Midbrain (tissue), 1 donor: Measurements from ENCODE around the gene PTK7.
A peak's percentile ranks its signal among the peaks of the same experiment; 100 is the strongest.
"Not testable (repeated sequence)": the region's sequence is repeated elsewhere in the genome, so short reads cannot be mapped to it uniquely, and the experiment has no call there.

ENCODE experiments used
- DNase-seq: peaks from one replicate; lab custom pipeline; 2025; lab: John Stamatoyannopoulos, UW

Gene PTK7

DNA sequence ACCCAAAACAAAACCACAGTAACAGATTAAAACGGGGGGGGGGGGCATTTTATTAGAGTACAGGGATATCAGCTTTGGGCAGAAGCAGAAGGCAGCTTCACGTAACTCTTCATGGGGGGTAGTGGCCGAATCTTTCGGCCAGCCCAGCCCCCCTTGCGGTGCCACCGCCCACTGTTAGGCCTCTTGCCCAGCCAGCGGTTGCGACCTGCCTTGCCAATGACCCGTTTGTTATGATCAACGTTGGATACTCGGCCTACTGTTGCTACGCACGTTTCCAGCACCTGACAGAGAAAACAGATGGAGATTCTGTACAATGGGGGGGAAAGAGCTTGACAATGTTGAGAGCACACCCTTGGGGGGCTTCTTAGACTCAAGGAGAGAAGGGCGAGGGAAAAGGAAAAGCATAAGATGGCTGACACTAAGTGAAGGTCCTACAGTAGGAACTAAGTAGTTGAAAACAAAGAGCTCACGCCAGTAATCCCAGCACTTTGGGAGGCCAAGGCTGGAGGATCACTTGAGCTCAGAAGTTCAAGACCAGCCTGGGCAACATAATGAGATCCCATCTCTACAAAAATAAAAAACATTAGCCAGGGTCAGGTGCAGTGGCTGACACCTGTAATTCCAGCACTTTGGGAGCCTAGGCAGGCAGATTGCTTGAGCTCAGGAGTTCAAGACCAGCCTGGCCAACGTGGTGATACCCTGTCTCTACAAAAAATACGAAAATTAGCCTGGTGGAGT, 21.7 kb upstream of the PTK7 start:
- no peak for DNase-seq

DNA sequence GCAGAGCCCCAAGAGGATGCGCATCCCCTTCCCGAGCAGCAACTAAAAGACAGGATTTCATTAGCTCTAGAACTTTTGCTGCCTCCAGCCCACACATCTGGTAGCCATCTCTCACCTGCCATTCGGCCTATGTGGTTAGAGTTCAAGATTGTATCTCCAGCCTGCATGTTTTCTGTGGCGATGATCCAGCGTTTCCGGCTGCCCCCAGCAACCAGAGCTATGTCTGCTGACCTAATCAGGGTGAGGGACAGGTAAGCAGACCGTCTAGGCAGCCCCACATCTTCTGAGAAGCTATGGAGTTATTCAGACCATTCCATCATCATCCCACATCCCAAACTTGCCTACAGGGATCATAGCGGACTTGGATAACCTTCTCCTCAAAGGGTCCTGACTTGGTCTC, 20.1 kb upstream of the PTK7 start:
- DNase-seq: no peak

DNA sequence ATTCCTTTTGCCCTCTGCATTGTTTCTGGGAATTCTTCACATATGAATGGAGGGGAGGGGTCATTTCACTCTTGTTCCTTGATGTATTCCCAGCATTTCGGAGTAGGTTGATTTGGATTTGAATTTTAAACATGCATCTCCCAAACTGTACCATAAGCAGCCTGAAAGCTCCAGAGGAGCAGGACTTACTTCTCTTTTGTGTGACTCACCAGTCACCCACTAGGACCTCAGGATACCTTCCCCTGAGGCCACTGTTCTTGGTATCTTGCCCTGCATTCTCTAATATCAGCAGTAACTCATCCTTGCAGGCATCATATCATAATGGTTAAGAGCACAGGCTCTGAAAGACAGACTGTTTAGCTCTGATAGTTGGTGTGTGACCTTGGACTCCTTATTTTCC, 17.6 kb upstream of the PTK7 start:
- no peak for DNase-seq

DNA sequence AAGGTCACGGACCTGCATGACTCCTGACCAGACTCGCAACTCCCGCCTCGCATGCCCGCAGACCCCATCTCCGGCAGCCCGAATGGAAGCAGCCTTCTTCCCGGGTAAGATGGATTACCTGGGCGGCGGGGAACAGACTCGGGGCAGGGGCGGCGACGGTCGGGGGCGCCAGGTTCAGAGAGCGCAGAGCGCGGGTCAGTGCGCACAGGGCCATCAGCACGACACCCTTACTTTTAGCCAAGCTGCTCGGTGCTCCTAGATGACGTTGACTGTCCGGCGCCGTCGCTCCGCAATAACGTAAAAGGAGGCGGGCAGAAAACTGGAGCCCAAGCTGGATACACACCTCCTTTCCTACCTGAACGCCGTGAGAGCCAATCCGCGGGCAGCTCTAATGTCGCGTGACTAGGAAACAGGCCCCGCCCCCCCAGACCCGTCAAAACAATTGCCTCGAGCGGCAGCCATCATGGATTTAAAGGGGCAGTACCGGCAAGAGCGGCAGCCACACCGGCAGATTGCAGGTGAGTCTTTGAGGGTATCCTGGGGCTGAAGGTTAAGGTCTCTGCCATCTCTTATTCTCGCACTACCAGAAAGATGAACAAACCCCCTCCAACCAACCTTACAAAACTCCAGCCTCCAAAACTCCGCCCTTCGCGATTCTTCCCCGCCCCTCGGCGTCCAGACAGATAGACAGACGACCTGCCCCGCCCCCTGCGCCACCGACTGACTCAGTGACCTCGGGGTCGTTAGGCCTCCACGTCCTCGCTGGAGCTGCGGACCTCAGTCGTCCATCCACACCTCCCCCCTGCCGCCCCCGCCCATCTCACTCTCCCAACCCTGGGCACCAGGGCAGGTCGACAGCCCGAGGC, 16.7 kb upstream of the PTK7 start, which contains the start of the genes KLC4 and MRPL2:
TSS of gene KLC4 (plus strand) at position 464 of the 866 bp plus-strand sequence. CDS start 1,705 bp downstream, outside the sequence.
TSS of gene MRPL2 (minus strand) at position 267 of the 866 bp plus-strand sequence. CDS start at position 214, 53 bp downstream.
- DNase-seq: peak; percentile 100

DNA sequence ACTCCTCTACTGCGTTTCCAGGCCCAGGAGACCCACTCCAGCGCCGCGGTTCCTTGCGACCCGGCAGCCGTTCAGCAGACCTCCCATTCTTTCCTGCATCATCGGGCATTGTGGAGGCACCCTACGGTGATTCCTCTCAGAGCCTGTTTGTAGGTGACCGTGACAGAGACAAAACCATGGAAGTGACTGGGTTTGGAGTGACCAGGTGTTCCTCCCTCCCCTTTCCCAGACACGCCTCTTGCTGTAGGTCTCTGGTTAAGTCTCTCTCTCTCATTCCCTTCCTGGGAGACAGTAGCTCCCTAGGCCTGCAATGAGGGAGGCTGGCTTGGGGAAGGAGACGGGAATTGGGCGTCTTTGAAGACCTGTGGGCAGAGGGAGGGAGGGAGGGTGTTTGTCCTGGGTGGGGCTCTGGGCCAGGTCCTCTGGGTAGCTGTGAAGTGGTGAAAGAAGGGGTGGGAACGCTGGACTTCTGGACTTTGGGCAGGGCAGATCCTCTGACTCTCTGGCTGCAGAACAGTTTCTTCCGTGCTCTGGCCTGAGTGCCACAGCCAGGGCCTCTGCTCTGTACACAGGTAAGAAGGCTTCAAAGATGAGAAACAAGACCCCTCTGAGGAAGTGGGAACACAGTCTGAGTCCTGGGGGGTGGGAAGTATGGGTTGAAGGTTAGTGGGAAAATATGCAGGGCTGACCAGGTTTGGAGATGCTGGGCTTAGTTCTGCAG, 15.9 kb upstream of the PTK7 start:
- DNase-seq: no peak

DNA sequence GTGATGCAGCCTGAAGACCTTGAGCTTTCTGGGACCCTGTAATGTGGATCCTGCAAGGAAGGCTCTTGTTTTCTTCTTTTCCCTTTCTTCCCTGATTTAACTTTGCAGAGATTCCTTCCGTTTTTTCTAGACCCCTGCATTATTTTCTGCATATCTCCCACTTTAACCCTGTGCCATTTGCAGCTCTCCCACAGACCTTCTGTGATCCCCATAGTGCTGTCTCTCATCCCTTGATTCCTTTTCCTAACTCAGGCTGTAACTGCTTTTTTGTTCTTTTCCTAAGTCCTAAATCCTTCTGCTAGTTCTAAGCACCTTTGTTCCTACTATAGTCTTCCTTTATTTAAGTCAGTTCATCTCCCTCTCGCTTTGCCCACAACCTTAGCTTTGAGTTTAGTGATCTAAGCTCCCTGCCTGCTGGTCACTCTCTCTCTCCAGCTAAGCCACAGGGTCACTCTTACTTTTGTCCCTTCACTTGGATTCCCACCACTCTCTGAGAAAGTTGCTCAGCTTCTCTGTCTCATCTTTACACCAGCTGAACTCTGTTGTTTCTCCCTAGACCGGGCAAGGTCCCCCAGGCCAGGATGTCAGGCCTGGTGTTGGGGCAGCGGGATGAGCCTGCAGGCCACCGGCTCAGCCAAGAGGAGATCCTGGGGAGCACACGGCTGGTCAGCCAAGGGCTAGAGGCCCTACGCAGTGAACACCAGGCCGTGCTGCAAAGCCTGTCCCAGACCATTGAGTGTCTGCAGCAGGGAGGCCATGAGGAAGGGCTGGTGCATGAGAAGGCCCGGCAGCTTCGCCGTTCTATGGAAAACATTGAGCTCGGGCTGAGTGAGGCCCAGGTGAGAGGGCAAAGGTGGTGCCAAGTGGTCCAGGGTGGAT, 15.1 kb upstream of the PTK7 start:
- DNase-seq: no peak

DNA sequence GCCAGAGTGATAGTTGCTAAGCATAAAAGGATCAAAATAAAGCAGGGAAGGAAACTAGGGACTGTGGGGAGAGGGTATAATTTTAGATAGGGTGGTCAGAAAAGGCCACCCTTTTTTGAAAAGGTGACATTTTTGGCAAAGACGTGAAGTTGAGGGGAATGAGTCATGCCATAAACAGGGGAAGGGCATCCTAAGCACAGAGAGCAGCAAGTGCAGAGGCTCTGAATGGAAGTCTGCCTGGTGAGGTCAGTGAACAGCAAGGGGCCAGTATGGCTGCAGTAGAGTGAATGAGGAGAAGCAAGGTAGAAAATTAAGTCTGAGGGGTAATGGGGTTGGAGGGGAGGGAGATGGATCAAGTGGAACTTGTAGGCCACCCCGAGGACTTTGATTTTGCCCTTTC, 14.3 kb upstream of the PTK7 start:
- no peak for DNase-seq

DNA sequence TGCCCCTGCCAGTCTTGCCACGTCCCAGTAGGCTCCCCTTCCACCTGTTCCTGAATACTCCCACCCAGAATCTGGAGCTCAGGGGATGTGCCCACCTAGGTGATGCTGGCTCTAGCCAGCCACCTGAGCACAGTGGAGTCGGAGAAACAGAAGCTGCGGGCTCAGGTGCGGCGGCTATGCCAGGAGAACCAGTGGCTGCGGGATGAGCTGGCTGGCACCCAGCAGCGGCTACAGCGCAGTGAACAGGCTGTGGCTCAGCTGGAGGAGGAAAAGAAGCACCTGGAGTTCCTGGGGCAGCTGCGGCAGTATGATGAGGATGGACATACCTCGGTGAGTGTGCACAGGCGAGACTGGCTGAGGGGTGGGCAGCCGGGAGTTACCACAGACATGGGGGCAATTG, 13.3 kb upstream of the PTK7 start:
- no peak for DNase-seq

DNA sequence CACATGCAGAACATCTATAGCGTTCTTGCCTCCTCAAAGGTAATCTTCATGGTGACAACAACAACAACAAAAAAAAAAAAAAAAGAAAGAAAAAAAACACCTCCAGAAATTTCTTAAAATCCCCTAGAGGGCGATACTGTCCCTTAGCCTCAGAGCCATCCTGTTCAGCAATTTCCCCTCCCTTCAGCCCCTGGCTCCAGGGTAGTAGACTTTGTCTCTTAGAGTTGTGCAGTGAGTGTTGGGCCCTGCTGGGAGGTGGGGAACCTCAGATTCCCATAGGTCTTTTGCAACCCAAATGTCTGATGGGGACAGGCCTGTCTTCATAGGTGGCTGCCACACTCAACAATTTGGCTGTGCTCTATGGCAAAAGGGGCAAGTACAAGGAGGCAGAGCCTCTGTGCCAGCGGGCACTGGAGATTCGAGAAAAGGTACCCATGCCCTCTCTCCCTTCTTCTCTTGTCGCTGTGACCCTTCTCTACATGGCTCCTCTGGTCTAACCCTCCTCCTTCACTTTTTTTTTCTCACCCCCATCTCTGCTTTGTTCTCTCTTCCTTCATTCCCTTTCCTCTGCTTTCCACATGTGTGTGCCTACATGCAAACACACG, 6.0 kb upstream of the PTK7 start:
- no peak for DNase-seq

DNA sequence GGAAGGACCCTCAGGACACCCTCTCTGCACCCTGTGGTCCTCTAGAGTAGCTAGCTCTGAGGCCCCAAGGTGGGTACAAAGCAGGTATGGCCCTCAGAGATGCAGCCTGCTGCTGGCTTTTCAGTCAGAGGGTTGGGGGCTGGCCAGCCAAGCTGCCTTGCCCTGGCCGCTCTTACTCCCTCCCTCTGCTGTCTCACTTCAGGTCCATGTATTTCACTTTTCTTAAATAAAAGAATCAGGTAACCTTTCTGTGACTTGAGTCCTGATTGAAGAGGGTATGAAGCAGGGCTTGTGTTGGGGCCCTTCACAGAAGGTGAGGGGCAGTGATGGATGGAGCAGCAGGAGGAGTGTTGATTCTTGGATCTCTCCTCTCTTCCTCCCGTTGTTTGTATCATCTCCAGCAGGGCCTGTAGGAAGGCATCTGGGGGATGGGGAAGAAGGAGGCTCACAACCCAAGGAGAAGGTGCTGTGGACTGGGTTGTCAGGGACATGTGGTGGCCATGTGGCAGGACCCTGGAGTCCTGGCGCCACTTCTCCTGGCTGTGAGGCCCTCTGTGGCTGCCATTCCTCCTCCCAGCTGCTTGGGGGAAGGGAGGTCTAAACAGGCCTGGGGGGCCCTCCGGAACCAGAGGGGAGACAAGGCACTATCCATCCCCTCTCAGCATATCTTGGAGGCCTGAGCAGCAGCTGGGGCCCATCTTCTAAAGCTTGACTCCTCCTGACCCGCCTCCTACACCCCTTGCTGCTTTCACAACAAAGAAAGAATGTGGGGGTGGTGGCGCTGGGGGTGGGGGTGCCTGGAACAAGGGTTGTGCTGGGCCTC, 1.1 kb upstream of the PTK7 start:
- no peak for DNase-seq

DNA sequence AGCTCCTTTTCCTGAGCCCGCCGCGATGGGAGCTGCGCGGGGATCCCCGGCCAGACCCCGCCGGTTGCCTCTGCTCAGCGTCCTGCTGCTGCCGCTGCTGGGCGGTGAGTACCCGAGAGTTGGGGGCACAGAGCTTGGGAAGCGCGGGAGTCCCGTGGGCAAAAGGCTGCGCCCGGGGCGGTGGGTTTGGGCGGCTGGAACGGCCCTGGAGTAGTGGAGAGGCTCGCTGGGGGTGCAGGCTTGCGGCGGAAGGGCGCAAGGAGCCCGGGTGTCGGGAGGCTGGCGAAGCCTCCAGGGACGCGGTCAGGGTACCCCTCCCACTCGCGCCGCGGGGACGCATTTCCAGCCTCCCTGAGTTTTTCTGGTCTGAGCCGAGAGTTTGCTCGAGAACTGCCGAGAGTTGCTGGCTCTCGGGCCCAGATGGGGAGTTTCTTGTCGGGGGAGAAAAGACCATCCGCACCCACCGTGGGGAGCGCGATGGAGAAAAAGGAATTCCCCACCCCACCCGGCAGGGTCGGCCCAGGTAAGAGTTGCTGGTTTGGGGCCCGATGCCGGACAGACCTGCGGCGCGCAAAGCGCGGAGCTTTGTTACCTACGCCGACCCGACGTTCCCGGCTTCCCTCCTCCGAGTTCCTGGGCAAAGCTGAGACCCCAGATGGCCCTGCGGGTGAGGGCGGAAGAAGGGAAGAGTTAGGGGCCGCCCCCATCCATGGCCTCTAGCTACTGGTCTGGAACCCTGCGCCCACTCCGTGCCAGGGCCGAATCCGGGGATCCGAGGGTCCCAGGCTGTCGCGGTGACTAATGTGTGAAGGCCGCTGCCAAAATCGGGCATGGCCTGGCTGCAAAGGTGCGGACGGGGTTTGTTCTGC, 584 bp downstream of the PTK7 start:
- no peak for DNase-seq

DNA sequence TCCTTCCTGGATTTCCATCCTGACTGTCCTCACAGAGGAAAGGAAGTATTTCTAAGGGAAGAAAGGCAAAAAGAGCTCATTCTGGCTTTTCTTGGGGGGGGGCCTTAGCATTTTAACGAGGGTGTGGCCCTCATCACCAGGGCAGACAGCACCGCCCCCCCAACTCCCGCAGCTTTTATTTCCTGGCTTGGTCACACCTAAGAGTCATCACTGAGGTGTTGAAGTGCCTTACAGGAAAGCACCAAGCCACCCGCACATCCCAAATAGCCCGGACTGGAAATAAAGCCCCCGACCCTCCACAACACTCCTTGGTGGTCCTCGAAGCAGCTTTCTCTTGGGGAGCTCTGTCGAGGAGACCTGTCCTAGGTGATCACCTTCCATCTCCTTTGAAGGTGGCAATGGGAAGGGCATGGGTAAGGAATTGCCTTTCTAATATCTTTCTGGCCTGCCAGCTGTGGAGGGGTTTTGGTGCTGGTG, 1.3 kb downstream of the PTK7 start:
- no peak for DNase-seq

DNA sequence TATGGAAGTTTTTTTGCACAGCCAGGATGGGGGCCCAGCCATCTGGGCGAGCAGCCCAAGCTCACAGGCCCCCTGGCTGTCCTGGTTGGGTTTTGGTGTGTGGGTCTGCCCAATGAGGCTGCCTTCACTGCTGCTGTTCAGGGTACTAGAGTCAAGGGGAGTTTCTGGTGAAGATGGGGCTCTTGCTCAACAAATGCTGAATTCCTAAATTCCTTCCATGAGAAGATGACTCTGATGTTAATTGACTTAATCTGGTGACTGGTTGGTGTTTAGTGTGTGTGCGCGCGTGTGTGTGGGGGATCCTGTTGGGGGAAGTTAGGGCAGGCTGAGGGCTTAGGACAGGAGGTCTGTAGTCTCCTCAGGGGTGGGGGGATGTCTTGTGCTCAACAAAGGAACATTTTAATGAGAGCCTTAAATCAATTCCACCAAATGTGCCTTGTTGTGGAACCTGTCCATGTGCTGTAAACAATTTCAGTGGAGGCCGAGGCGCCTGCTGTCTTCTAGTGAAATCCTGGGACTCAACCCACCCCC, 1.9 kb downstream of the PTK7 start:
- no peak for DNase-seq

DNA sequence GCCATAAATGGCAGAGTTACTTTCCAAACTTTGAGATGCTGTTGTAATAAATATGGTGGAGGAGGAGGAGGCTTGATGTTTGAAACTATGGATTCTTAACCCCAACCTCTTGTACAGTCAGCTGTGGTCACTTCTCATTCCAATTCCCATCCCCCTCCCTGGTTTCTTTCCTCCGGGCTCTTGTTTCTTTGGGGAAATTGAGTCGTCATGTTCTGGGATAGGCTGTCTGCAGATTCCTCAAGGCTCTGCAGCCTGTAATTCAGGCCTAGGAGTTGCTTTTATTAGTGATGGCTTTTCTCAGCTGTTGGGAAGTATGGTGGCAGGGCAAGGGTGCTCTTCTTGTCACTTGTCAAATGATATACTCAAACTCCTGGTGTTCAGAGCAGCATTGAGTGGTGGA, 2.6 kb downstream of the PTK7 start:
- DNase-seq: no peak

DNA sequence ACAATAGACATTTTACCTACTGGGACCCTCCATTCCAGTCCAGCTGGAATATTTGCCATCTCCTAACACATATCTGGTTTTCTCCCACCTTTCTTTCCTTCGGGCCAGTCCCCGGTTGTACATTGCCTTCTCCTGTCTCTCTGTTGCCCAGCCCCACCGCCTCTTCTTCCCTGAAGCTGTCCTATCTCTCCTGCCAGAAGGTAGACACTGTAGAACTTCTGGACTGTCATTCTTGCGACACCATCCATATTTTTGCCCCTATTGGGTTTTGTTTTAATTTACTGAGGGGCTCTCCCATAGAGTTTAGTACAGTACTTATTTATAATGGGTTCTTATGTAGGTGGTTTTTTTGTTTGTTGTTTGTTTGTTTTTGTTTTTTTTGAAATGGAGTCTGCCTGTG, 4.9 kb downstream of the PTK7 start:
- no peak for DNase-seq

DNA sequence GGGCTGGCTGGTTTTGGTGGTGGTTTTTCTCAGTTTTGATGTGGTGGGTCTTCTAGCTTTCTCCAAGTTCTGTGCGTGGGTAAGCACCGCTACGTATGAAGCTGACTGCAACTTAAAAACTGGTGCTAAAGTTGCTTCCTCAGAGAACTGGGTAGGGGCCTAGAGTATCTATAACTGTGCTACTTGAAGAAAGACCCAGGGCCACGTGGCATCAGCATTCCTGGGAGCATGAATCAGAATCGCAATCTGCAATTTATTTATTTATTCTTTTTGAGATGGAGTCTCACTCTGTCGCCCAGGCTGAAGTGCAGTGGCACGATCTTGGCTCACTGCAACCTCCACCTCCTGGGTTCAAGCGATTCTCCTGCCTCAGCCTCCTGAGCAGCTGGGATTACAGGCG, 5.8 kb downstream of the PTK7 start:
- DNase-seq: not testable (repeated sequence)

DNA sequence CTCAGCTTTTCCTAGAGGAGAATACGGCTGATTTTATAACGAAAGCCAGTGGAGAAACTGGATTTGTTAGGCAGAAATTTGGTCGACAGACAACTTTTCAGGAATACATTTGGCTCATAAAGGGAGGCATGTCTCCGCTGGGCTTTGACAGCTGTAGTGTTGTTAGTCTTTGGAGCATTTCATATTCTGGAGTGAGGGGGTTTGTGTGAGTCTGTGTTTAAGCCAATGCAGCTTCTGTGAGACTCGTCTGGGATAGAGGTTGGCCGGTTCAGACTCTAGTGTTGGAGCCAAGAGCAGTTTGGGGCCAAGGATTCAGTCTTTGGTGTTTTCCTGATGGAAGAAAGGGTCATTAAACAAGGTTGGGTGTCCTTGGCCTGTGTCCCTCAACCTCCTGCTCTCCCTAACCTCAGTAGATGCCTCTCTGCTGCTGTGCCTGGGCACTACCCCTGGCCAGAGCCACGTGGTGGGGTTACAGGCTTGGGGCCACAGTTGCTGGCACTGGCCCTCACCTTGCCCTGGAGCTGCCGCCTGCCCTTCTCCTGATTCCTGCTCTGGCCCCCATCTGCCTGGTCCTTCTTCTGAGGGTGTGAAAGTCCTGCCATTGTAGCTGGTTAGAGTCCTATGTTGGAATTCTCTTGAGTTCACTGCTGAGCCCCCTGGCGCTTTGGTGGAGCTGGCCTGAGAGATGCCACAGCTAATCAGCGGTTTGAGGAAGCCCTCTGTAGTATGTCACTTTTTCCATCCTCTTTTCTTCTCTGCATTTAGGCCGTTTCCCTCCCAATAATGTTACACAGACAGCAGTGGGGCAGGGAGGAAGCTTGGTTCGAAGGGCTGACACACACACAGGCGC, 6.9 kb downstream of the PTK7 start:
- DNase-seq: no peak
